SK-N-MC (cell line): ENCODE results near the gene HAVCR1.
"Not testable (repeated sequence)": the region's sequence is repeated elsewhere in the genome, so short reads cannot be mapped to it uniquely, and the experiment has no call there.

ENCODE experiments used
- DNase-seq: peaks from one replicate; pipeline ENCODE4 v3.0.0-alpha.2; 2011; ENCODE audit warnings: low read depth, low spot score
- H3K27ac ChIP-seq: fragments of 200-600 bp; sonication (generic); 2 replicates; pipeline ENCODE4 v1.5.1; 2016; ENCODE audit warnings: mixed run types
- H3K36me3 ChIP-seq: fragments of 200-600 bp; sonication (generic); 2 replicates; pipeline ENCODE4 v1.6.1; 2017; ENCODE audit warnings: antibody characterized with exemption, low read length, mixed read lengths; ENCODE audit not compliant: insufficient read depth
- H3K4me3 ChIP-seq: fragments of 200-600 bp; sonication (generic); 2 replicates; pipeline ENCODE4 v1.5.1; 2016
- H3K9ac ChIP-seq: fragments of 200-600 bp; sonication (generic); 2 replicates; pipeline ENCODE4 v1.8.0; 2017; ENCODE audit warnings: mixed run types, mixed read lengths; ENCODE audit not compliant: insufficient read length
- H3K9me3 ChIP-seq: fragments of 200-600 bp; sonication (generic); 2 replicates; pipeline ENCODE4 v1.6.1; 2017; ENCODE audit warnings: low read depth, mild to moderate bottlenecking, antibody characterized with exemption, low read length, moderate library complexity, mixed read lengths
- EZH2 ChIP-seq: fragments of 200-600 bp; sonication (generic); IDR thresholded peaks from one replicate; pipeline ENCODE4 v1.6.1; 2017; ENCODE audit warnings: antibody characterized with exemption
- FOXP2 ChIP-seq: optimal IDR thresholded peaks from 2 replicates; pipeline ENCODE3; 2011; ENCODE audit warnings: mild to moderate bottlenecking, moderate library complexity; ENCODE audit not compliant: insufficient read depth; ENCODE audit errors: extremely low read length, control extremely low read depth
- POLR2AphosphoS5 ChIP-seq: IDR thresholded peaks from 2 replicates; pipeline ENCODE4 v1.6.1; 2012; ENCODE audit warnings: mild to moderate bottlenecking, low read depth, low read length, borderline replicate concordance

Gene HAVCR1

GRCh38 chr5:157038568-157039187 is 20.2 kb downstream of the HAVCR1 start:
- H3K9me3 ChIP-seq = no peaks in the 10 kb centered on the region
- H3K9ac ChIP-seq = no peak overlapping the region
- DNase-seq = no peak
- TF ChIP-seq POLR2AphosphoS5 = no peak
- no peak for TF ChIP-seq EZH2
- TF ChIP-seq FOXP2 = no peak
- no peak overlapping the region for H3K27ac ChIP-seq
- no peak overlapping the region for H3K4me3 ChIP-seq
- H3K36me3 ChIP-seq = no peaks in the 10 kb centered on the region

GRCh38 chr5:157034106-157035072 is 24.5 kb downstream of the HAVCR1 start:
- H3K9ac ChIP-seq, H3K9me3 ChIP-seq, H3K4me3 ChIP-seq, H3K36me3 ChIP-seq, DNase-seq, H3K27ac ChIP-seq: not testable (repeated sequence)

DNA sequence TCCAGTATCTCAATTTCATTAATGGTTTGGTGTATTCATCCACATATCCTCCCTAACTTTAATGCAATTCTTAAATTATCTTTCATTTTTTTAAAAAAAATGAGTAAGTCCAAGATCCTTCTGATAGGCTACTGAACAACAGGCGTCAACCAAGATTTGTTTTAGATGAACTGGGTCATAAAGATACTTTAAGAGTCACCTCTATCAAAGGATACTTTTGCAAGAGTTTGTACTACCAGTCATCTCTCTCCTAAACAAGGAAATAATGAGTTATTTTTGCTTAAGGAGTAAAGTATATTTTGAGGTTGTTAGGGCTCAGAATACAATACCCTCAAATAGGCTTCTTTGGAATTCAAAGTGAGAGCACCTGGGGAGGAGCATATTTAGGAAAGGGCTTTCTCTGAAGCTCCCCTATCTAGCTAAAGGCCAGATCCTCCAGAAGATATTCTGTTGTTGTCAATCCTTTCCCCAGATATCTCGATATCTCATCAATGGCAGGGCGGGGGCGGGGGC is 25.8 kb downstream of the HAVCR1 start:
- TF ChIP-seq EZH2 (no peak), FOXP2 (no peak), POLR2AphosphoS5 (no peak)
- no peak for DNase-seq
- no peak overlapping the region for H3K27ac ChIP-seq

DNA sequence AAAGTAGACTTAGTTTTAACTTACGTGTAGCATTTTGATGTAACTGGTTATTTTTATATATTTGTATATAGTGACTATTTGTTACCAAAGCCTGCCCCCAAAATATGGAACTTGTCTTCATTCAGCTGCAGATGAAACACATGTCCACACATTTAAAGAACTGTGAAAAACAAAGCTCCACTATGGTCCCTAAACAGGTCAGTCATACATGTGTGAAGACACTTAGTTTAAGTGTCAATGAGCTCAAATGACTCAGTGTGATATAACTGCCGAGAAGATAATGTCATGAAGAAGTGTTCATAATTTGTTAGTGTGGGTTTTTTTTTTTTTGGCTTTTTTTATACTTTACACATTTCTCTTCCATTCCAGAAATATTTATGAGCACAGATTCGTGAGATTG is 28.2 kb downstream of the HAVCR1 start:
- Histone ChIP-seq H3K27ac (no peak overlapping the region), H3K4me3 (no peak overlapping the region), H3K9me3 (no peaks in the 10 kb centered on the region), H3K9ac (no peak overlapping the region), H3K36me3 (no peaks in the 10 kb centered on the region)
- no peak for DNase-seq
- TF ChIP-seq EZH2 (no peak), POLR2AphosphoS5 (no peak), FOXP2 (no peak)

More for the DNA sequence above, 25.8 kb downstream of the HAVCR1 start:
- no peaks in the 10 kb centered on the region for H3K36me3 ChIP-seq
- no peaks in the 10 kb centered on the region for H3K9me3 ChIP-seq
- H3K9ac ChIP-seq = no peak overlapping the region
- no peak overlapping the region for H3K4me3 ChIP-seq

DNA sequence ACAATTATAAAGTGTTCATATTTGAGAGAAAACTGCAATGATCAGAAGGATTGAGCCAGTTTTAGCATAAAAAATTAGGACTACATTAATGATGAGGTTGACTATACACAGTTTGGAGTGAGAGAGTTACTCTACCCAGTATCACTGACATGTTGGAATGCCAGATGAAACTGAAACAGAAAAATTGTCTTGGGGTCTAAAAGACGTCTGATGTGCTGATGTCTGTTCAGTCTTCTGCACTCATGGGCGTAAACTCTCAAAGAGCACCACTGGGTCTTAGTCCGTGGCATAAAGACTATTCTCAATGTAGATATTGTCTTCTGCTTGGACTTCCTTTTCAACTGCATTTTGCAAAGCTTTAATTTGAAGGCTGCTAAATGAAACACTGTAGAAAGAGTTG is 29.5 kb downstream of the HAVCR1 start:
- no peak for DNase-seq
- H3K9ac ChIP-seq = no peak overlapping the region
- no peak for TF ChIP-seq POLR2AphosphoS5
- TF ChIP-seq EZH2 = no peak
- no peak for TF ChIP-seq FOXP2
- H3K36me3 ChIP-seq = no peaks in the 10 kb centered on the region
- no peaks in the 10 kb centered on the region for H3K9me3 ChIP-seq
- H3K27ac ChIP-seq = no peak overlapping the region
- no peak overlapping the region for H3K4me3 ChIP-seq

- H3K4me3 ChIP-seq, DNase-seq, H3K36me3 ChIP-seq, H3K9ac ChIP-seq, H3K27ac ChIP-seq, H3K9me3 ChIP-seq: not testable (repeated sequence)
These were observed 31.3 kb downstream of the HAVCR1 start for GRCh38 chr5:157027663-157028062.

DNA sequence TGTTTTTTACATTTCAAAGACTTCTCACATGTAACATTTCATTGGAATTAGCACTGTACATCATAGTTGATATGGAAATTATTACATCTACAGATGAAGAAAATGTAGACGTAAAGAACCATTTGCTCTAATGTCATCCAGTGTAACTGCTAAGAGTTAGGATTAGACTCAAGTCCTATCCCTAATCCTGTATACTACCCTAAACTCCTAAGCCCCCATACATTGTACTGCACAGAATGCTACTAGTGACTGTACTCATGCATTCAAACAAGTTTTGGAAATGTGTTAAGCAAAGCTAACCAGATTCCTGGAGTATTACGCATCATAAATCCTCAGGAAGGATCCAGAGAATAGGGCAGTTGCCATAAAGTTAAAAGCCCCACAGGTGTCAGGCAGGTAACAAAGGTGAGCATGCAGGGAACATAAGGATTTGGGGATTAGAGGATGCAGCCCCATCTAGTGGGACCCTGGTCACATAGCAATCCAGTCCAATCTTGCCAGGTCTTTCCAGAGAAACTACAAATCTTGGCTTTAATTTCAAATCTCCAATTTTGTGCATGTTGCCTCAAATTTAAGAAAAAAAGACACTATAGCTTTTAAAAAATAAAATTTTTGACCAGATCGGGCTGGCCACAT is 32.0 kb downstream of the HAVCR1 start:
- TF ChIP-seq EZH2 = no peak
- TF ChIP-seq POLR2AphosphoS5 = no peak
- TF ChIP-seq FOXP2 = no peak
- Histone ChIP-seq H3K4me3 (no peak overlapping the region), H3K9ac (no peak overlapping the region)

DNA sequence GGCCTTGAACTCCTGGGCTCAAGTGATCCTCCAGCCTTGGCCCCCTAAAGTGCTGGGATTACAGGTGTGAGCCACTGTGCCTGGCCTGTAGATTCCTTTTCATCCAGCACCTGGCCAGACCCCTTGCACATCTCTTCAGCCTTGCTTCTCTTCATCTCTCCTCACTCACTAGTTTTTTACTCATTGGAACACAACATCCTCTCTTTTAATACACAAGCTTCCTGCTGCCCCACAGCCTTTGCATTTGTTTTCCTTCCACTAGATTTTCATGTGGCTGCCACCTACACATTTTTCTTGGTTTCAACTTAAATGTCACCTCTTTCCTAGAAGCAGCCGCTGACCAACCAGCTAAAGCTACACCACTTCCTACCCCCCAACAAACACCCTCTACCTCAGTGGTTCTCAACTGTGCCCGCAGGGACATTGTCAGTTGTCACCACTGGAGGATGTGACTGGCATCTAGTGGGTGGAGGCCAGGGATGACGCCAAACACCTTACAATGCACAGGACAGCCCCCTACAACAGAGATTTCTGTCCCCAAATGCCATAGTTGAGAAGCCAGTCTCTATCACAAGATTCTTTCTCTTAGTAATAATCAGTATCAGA is 33.7 kb downstream of the HAVCR1 start:
- TF ChIP-seq EZH2 (no peak), POLR2AphosphoS5 (no peak), FOXP2 (no peak)
- H3K9me3 ChIP-seq = no peaks in the 10 kb centered on the region
- H3K9ac ChIP-seq = no peak overlapping the region
- H3K27ac ChIP-seq = no peak overlapping the region
- DNase-seq = no peak
- H3K4me3 ChIP-seq = no peak overlapping the region
- no peaks in the 10 kb centered on the region for H3K36me3 ChIP-seq

More for the DNA sequence above, 32.0 kb downstream of the HAVCR1 start:
- no peak for DNase-seq
- no peaks in the 10 kb centered on the region for H3K9me3 ChIP-seq
- H3K36me3 ChIP-seq = no peaks in the 10 kb centered on the region
- no peak overlapping the region for H3K27ac ChIP-seq
